Breast epithelium (tissue), 3 donors: ENCODE measurements around the gene CAPN11.

Source experiments
- CTCF ChIP-seq, 3 donors: fragments of 450-650 bp; IDR thresholded peaks; one replicate each; pipeline ENCODE4 v1.5.1; 2016 to 2017; ENCODE audit warnings: antibody characterized with exemption in 3 of 3, mild to moderate bottlenecking in 3 of 3, moderate library complexity in 3 of 3
- POLR2A ChIP-seq: fragments of 450-650 bp; IDR thresholded peaks from one replicate; pipeline ENCODE4 v1.6.1; 2016; ENCODE audit warnings: antibody characterized with exemption, mild to moderate bottlenecking, moderate library complexity
- POLR2AphosphoS5 ChIP-seq, 3 donors: sonication (generic); formaldehyde crosslinking; IDR thresholded peaks; one replicate each; pipeline ENCODE4 v1.6.1; 2017; ENCODE audit warnings: antibody characterized with exemption in 3 of 3

GRCh38 chr6:44179072-44179536 is 20.5 kb downstream of the CAPN11 start:
- TF ChIP-seq POLR2A, result no peak
- no peak for TF ChIP-seq CTCF (IDR thresholded peaks at IDR 0.05)
- TF ChIP-seq POLR2AphosphoS5 (IDR thresholded peaks at IDR 0.05), result no peak
